Midbrain (tissue), 1 donor: ENCODE results near the gene MRAS.

Source experiments
- DNase-seq: peaks from one replicate; lab custom pipeline; 2025; lab: John Stamatoyannopoulos, UW

Gene MRAS

DNA sequence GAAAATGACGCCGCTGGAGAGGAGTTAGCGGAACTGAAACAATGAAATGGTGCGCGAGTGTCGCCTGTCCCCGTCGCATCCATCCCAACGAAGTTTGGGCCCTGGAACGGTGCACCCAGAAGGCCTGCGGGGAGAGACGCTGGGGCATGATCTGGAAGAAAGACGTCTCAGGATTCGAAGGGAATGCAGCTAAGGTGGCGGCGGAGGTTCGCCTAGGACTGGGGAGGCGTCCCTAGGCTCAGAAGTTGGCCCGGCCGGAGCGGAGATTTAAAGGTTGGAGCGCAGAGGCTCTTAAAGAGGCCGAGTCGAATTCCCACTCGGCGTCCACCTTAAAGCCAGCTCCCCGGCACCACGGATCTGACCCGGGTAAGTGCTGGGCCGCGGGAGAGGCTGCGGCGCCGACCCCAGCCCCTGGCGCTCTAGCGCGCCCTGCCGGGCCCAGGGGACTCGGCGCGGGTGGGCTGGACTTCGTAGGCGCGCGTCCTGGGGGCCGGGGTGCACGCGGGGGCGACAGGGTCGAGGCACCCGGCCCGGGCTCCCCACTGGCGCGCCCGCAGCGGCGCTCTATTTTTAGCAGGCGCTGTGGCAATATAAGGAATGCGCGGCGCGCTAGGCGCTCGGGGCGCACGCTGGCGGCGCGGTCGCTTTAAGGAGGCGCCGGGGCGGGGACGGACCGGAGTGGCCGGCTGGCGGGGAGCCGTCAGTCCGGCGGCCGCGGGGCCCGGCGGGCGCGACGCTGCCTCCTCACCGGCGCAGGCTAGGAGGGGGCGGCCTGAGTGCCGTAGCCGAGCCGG, at the start of gene MRAS:
Gene MRAS, plus strand, starts transcription at position 620 of the 794 bp plus-strand sequence. CDS start 24,305 bp downstream, outside the sequence.
- peak; percentile 77 for DNase-seq

DNA sequence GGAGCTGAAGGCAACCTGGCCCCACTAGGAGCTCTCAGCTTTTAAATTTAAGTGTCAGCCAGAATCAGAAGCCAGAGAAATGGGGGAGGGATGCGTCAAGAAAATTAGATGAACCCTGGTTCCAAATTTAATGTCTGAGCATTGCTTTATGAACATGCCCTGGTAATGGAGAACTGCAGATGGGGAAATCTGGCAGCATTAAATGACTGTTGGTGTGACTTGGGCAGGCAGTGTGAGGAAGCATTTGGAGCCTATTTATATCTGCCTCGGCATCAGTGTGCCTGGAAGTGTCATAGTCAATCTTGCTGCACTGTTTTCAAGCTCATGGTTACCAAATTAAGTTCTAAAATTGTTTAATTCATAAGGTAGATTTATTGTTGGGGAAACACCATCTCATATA, 47.7 kb upstream of the MRAS start:
- DNase-seq = no peak

DNA sequence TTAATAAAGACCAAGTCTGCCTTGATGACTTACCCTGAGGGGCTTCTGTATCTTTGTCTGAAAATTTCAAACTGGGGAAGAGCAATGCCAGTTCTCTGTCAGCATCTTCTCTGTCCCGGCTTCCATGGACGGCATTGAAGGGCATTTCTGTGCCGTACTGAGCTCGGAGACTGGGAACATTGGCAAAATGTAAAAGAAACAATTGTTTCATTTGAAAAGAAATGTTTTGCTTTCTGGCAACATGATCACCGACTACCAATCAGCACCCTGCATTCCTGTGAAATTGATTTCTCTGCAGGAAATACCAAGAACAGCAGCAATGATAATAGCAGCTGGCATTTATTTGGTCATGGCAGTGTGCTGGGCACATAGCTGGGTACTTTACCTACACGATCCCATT, 44.9 kb upstream of the MRAS start:
- DNase-seq = peak; percentile 59

DNA sequence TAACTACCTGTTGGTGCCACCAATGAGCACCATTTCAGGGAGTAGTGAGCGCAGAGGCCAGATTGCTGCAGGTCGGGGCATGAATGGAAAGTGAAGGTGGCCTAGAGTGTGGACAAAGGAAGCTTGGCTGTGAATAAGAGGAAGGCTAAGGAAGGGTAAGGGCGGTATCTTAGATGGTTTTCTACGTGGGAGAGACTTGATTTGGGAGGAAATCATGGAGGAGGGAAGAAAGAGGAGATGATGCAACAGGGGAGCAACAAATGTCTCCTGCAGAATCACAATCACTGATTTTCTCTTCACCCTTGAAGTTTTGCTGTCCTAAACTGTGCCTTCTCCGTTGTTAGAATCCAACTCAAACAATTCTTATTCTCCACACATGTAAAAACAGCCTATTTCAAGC, 40.5 kb upstream of the MRAS start:
- no peak for DNase-seq

DNA sequence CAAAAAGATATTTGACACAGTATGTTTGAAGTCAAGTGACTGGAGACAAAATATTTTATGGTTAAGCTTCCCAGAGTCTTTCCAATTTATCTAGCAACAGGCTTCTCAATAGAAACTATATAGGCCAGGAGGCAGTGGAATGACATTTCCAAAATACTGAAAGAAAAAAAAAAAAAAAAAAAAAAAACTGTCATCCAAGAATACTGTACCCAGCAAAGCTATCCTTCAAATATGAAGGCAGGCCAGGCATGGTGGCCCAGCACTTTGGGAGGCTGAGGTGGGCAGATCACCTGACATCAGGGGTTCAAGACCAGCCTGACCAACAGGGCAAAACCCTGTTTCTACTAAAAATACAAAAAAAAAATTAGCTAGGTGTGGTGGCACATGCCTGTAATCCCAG, 39.6 kb upstream of the MRAS start:
- no peak for DNase-seq

DNA sequence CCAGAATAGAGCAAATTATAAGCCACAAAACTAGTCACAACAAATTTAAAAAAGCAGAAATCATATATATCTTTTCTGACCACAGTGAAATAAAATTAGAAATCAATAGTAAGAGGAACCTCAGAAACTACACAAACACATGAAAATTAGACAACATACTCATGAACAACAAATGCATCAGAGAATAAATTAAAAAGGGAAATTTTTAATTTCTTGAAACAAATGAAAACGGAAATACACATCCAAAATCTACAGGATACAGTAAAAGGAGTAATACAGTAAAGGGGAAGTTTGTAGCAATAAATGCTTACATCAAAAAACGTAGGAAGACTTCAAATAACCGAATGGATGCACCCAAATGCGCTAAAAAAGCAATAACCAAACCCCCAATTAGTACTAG, 37.9 kb upstream of the MRAS start:
- no peak for DNase-seq

DNA sequence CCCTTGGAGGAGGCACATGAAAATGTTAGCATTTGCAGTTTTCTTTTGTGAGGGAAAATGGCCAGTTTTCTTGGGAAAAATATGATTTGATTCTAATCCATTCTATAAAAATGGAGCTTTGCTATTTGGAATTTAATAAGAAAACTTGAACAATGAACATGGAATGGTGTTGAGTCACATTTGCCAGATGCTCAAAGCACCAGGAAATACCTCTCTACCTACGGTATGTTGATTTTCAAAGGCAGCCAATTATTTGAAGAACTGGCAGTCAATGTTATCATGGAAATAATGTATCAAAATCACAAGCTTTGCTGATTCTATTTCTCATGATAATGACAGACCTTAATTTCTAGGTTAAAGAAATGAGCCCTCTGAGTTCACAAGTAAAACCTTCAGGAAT, 33.6 kb upstream of the MRAS start:
- no peak for DNase-seq

DNA sequence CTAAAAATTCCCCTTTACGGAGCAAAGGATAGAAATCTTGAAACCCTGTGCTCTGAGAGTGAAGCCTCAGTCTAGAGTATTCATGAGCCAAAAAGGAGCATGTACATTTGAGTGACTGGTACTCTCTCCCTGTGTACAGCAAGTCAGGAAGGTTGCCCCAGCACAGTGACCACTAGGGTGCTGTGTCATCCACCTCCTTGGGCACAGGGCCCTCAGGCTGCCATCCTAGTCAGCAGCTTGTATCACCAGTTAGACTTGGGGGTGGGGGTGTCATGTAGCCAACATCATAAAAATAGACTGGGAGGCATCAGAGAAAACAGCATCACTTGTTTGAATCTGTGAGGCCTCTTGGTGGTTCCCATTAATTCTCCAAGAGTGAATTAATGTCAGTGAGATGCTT, 30.7 kb upstream of the MRAS start:
- DNase-seq = no peak

DNA sequence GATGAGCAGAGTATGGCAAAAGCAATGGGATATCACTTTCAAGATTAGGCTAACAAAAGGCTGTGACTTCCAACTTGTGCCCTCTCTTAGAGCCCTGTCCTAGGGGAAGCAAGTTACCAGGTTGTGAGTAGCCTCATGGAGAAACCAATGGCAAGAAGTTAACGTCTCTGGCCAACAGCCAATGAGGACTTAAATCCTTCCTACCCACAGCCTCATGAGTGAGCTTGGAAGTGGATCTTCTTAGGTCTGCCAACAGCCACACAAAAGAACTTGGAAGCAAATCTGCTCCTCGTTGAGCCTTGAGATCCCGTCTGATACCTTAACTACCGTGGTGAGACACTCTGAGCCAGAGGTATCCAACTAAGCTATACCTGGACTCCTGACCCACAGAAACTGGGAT, 24.4 kb upstream of the MRAS start:
- no peak for DNase-seq

DNA sequence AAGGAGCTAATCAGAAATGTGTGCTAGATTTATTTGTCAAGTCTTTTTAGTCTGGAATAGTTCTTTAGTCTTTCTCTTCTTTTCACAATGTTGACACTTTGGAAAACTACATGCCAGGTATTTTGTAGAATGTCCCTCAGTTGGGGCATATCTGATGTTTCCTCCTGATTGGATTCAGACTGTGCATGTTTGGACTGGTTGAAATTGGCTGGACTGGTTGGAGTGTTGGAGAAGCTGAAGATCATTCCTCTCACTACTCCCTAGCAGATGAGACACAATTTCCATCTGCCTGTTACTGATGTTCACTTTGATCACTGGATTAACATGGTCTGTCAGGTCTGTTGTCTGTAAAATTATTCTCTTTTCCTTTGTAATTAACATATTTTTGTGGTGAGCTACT, 22.4 kb upstream of the MRAS start:
- DNase-seq = no peak

DNA sequence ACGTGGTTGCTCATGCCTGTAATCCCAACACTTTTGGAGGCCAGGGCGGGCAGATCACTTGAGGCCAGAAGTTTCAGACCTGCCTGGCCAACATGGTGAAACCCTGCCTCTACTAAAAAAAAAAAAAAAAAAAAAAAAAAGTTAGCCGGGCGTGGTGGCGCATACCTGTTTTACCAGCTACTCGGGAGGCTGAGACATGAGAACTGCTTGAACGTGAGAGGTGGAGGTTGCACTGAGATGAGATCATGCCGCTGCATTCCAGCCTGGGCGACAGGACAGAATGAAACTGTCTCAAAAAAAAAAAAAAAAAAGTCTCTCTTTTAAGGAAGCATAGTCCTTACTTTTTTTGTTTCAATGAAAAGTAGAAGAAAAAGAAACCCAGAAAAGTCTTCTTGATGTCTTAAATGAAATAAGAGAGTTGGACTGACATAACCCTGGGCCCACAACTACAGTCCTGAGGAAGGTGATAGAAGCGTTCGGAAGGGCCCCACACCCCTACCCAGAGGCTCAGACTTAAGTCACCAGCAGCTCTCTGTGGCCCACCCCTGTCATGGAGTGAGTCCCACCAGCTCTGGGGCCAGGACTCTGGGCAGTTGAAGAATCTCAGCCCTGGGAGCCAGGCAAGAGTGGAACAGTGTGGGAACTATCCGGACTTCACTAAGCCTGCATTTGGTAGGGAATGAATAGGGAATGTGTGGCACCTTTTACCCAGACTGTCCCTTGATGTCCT, 21.3 kb upstream of the MRAS start:
- DNase-seq = no peak

DNA sequence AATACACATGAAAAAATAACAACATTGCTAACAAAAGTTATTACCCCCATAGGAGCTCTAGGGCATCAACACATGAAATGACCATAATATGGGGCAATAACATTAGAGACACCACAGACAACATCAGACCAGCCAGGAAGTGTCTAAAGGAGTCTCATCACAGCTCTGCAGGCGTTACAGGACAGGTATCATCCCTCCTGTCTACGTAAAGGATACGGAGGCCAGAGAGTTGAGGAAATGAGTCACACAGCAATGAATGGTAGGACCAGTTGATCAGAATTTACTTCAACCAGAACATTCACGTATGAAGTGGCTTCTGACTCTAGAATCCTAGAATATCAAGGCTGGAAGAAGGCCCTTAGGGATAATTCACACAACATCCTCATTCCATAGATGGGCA, 20.5 kb upstream of the MRAS start:
- DNase-seq = no peak

DNA sequence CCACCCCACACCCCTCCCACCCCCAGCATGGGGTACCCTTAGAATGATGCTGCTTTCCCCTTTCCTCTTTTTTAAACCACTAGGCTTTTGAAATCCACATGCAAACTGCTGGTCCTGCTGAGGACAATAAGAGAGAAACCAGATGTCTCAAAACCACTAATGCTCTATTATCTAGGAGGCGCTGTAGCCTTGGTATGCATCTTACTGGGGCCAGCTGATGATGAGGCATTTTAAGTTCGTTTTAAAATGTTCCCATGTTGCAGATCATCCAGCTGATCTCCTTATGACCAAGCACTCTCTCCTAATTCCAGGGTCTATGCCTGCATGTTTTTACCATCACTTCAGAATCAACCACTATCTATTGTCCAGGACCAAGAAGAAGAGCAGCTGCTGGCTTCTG, 20.0 kb upstream of the MRAS start:
- no peak for DNase-seq

DNA sequence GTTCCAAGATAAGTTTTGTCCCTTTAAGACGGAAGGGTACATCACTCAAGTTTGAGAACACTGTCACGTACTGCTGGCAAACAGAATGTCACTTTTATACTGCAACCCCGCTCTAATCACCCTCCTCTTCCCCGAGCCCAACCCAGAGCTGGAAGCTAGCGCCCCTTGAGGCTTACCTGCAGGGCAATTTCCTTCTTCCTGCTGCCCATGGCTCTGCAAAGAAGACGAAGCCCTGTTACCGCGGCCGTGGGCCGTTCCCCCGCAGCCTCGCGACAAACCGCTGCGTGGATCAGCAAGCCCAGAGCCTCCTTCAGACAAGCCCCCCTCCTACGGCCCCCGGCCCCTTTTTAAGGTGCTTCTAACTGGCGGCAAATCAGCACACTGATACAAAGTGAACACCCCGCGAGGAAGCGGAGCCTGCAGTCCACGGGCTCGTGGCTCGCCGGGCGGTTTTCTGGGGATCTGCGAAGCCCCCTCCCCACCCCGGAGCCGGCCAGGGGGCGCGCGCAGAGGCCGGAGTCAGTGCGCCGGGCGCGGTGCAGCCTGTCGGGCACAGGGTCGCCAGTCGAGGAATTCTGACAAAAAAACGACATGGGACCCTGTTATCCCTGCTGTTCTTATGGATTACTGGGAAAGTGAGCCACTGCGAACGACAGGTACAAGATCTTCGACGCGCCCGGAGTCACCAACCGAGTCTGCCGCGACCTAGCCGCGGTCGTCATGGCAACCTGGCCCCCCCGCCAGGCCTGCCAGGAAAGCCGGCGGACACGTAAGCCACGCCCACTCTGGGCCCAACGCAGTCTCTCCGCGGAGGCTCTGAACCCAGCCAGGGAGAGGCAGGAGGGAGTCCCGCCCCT, 19.0 kb upstream of the MRAS start, which contains the start of gene NME9:
Gene NME9, minus strand, starts transcription at position 725 of the 857 bp plus-strand sequence. Its CDS starts 516 bp downstream, at position 209.
- DNase-seq = peak; percentile 86

DNA sequence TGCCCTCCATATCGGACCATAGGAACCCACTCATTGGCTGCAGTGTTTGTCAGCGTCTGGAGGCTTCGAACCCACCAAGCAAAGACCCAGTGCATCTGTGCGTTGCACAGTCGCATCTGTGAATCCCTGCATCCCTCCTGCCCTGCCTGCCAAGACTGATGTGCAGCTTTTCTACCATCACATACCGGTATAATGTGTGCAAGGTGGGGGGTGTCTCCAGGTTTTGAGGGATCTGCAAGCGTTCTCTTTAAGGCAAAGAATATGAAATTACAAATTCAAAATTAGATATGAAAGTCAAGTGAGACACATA, 18.4 kb upstream of the MRAS start:
- DNase-seq = no peak

DNA sequence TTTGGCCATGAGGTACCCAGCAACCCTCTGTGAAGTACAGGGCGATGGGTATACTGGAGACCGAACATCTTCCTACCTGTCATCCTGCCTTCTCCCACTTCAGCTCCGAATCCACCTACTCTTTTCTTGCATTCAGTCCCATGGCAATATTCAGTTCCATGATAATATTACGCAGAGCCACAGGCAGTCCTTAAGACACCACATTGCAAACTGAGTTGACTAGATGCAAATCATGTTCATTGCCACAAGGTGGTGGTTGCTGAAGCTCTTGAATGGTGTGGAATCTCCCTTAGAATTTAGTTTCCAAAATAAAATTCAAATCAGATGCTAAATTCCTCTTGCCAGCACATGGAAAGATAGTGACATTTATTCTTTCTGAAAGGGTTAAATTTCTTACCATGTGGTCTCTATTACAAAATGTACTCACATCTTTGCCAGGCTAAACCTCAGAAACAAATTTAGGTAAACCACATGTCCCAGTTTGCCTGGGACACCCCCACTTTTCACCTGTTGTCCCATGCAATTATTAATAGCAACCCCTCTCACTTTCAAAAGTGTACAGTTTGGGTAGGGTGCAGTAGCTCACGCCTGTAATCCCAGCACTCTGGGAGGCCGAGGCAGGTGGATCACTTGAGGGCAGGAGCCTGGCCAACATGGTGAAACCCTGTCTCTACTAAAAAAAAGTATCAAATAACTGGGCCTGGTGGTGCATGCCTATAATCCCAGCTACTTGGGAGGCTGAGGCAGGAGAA, 17.1 kb upstream of the MRAS start:
- no peak for DNase-seq

DNA sequence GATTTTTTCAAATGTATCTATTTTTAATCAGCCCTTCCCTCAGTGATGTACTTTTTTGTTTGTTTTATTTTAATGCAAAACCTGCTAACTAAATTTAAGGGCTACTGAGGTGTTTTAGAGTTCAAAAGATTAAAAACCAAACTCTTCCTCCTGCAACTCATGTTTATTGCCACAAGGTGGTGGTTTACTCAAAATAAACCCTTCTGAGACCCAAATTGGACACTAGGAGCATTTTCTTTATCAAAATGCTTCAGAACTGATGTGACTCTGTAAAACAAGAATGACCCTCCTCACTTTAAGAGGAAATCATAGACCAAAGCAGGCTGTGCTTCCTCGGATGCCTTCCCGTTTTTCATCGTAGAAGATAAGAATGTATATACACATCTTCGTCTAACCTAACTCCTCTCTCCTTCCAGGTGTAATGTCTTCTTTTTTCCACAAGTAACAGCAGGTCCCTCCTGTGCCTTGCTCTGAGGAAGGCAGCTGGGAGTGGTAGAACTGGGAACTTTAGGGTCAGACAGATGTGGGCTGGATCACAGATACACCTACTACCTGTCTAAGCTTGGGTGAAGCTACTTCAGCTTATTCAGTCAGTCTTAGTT, 15.8 kb upstream of the MRAS start:
- peak; percentile 30 for DNase-seq

DNA sequence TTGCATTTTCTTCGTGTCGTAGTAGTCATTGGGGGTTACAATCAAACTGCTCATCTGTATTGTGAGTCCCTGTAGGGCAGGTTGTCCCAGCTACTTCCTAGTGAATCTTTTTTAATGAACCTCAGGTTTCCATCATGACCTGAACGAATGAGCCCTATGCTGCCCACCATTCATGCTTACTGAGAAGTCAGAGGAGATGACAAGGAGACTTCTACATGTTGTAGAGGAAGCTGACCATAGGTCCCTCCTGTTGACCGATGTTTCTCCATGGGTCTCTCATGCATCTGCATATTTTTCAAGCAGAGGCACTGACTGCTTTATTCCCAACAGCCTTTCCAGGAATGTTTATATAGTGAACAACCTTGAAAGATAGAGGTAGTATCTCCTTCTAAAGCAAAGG, 13.8 kb upstream of the MRAS start:
- no peak for DNase-seq

DNA sequence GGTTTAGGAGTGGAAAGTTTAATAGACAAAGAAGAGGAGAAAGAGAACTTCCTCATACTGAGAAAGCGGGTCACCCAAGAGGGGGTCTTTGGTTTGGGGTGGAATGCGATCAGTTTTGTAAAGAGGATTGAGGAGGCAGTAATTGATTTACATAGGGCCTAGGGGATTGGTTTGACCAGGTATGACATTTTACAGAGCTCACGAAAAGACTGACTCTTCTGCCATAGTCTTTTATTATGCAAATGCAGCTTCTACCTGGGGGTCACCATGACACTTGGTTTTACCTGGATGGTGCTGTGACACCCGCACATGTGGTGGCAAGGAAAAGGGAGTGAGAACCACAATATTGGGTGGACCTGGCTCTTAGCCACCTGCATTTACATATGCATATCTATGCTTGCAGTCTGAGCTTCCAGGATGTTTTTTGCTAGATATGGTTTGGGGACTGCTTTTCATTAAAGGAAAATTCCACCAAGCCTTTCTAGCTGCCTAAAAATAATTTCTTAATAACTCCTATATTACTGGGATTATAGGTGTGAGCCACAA, 11.9 kb upstream of the MRAS start:
- no peak for DNase-seq

DNA sequence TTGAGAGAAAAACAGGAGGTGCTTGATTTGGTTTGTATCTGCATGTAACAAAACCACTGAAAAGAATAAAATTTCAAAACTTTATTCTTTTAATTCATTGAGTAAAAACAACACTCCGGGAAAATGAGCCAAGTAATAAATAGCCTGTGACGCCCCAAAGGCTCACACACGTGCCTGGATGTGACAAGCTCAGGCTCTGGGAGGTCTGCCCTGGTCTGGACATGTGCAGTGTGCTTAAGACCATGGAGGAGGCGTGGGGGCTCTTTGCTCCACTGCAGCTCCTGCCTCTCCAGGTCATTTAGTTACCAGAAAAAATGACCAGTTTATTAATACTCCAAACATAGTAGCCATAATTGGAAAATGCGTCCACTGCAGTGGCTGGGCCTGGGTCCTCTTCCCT, 10.1 kb upstream of the MRAS start:
- no peak for DNase-seq

DNA sequence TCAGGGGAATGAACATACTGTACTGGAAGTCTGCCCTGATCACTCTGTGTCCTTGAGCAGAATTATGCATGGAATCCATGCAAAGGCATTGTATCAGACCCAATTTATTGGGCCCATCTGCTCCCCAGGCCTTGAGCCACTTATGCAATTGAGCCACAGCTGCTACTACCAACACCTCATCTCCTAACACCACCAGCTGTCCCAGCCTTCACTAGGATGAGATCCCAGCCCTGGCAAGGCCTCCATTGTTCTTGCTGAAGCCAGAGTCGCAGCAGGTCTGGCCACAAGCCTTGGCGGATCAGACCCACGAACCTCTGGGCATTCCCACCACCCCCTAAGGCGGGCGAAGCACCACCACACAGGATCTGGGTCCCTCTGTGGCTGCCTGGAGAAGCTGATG, 9.6 kb upstream of the MRAS start:
- DNase-seq = no peak
